ENCODE data around the gene CCNF. TPM values are rescaled to one million over a fixed set of nuclear protein-coding genes. Genes with fewer than 3 reads are reported as not detected.
A peak's percentile ranks its signal among the peaks of the same experiment; 100 is the strongest.

Gene CCNF
- total and polyA plus RNA-seq, 10 of the 15 experiments (the other 5 are each of a cell fraction or from before 2014, with no cell fraction given): 4.0 to 63.2 (median 27.5) TPM

- TF ChIP-seq, protein P1, sequence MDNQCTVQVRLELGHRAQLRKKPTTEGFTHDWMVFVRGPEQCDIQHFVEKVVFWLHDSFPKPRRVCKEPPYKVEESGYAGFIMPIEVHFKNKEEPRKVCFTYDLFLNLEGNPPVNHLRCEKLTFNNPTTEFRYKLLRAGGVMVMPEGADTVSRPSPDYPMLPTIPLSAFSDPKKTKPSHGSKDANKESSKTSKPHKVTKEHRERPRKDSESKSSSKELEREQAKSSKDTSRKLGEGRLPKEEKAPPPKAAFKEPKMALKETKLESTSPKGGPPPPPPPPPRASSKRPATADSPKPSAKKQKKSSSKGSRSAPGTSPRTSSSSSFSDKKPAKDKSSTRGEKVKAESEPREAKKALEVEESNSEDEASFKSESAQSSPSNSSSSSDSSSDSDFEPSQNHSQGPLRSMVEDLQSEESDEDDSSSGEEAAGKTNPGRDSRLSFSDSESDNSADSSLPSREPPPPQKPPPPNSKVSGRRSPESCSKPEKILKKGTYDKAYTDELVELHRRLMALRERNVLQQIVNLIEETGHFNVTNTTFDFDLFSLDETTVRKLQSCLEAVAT (IDR thresholded peaks at IDR 0.05): peak; percentile 47; the same call in 1 of the 2 replicates
- TF ChIP-seq MXI1 (IDR thresholded peaks at IDR 0.05; ENCODE audit: low read depth, low read length): peak; percentile 31; the same call in 1 of the 2 replicates
- TF ChIP-seq MTA2 (IDR thresholded peaks at IDR 0.05; ENCODE audit: low read depth): no peak
- TF ChIP-seq FOXK2 (IDR thresholded peaks at IDR 0.05): no peak
- no peak for TF ChIP-seq TCF12 (IDR thresholded peaks at IDR 0.05; ENCODE audit: low read depth, low read length)
- peak; percentile 76 for TF ChIP-seq IKZF1 (conservative IDR thresholded peaks at IDR 0.05)
- TF ChIP-seq, protein P2, sequence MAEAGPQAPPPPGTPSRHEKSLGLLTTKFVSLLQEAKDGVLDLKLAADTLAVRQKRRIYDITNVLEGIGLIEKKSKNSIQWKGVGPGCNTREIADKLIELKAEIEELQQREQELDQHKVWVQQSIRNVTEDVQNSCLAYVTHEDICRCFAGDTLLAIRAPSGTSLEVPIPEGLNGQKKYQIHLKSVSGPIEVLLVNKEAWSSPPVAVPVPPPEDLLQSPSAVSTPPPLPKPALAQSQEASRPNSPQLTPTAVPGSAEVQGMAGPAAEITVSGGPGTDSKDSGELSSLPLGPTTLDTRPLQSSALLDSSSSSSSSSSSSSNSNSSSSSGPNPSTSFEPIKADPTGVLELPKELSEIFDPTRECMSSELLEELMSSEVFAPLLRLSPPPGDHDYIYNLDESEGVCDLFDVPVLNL (IDR thresholded peaks at IDR 0.05; ENCODE audit: low read depth, low read length): no peak; the same call in 1 of the 2 replicates
- no peak for TF ChIP-seq BCLAF1 (IDR thresholded peaks at IDR 0.05)
- no peak for TF ChIP-seq HDAC2 (IDR thresholded peaks at IDR 0.05)
- no peak for TF ChIP-seq FOXM1 (IDR thresholded peaks at IDR 0.05; ENCODE audit: low read depth, low read length)
- no peak for TF ChIP-seq RBBP5 (conservative IDR thresholded peaks at IDR 0.05)
- peak; percentile 16; the same call in 1 of the 2 replicates for TF ChIP-seq SMC3 (IDR thresholded peaks at IDR 0.05; ENCODE audit: borderline replicate concordance, low read length)
- TF ChIP-seq RB1 (IDR thresholded peaks at IDR 0.05; ENCODE audit: borderline replicate concordance): no peak
- no peak for TF ChIP-seq SUPT20H (IDR thresholded peaks at IDR 0.05; ENCODE audit: borderline replicate concordance, control insufficient read depth, low read depth, low read length)
- no peak for TF ChIP-seq POLR2AphosphoS5 (IDR thresholded peaks at IDR 0.05; ENCODE audit: low read length)
- TF ChIP-seq MTA3 (IDR thresholded peaks at IDR 0.05; ENCODE audit: borderline replicate concordance, low read length): no peak
- no peak for TF ChIP-seq PAX8 (IDR thresholded peaks at IDR 0.05)
- peak; percentile 68 for TF ChIP-seq NBN (IDR thresholded peaks at IDR 0.05)
- no peak for TF ChIP-seq SRF (IDR thresholded peaks at IDR 0.05; ENCODE audit: low read depth in 2 of 2, low read length in 2 of 2)
- TF ChIP-seq RELB (IDR thresholded peaks at IDR 0.05; ENCODE audit: low read depth): peak; percentile 53
- no peak for TF ChIP-seq POLR2AphosphoS2 (IDR thresholded peaks at IDR 0.05; ENCODE audit: low read depth, low read length)
- no peak for TF ChIP-seq CREM (IDR thresholded peaks at IDR 0.05; ENCODE audit: low read depth)
- no peak for TF ChIP-seq BCL11A (IDR thresholded peaks at IDR 0.05; ENCODE audit: low read depth, low read length)
- TF ChIP-seq, protein P3, sequence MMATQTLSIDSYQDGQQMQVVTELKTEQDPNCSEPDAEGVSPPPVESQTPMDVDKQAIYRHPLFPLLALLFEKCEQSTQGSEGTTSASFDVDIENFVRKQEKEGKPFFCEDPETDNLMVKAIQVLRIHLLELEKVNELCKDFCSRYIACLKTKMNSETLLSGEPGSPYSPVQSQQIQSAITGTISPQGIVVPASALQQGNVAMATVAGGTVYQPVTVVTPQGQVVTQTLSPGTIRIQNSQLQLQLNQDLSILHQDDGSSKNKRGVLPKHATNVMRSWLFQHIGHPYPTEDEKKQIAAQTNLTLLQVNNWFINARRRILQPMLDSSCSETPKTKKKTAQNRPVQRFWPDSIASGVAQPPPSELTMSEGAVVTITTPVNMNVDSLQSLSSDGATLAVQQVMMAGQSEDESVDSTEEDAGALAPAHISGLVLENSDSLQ (IDR thresholded peaks at IDR 0.05): 0 out of 2 replicates have a peak, but pooled peaks have one; percentile 26
- TF ChIP-seq SUZ12 (IDR thresholded peaks at IDR 0.05; ENCODE audit: unreplicated experiment): no peak
Observed at GRCh38 chr16:2507052-2507659, 77.9 kb downstream of the CCNF start (continued).
